ENCODE results near the gene SNX25.

The SNX25 gene

DNA sequence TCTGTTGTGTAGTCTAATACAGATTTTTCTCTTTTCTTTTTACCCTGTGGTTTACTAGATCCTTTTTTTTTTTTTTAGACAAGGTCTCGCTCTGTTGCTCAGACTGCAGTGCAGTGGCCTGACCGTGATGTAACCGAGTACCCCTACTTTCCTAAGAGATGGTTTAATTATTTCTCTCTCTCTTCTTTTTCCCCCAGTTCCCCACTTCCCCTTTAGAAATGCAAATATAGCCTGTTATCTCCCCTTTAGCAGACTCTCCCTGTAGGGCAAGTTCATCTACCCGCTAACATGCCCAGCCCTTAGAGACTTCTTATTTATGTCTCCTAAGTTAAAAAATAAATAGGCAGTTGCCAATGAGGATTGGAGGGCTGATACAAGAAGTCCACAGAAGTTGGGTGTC, 4.5 kb downstream of the SNX25 start:
- DNase-seq (ENCODE audit: low spot score): no peak
- TF ChIP-seq, protein P1, sequence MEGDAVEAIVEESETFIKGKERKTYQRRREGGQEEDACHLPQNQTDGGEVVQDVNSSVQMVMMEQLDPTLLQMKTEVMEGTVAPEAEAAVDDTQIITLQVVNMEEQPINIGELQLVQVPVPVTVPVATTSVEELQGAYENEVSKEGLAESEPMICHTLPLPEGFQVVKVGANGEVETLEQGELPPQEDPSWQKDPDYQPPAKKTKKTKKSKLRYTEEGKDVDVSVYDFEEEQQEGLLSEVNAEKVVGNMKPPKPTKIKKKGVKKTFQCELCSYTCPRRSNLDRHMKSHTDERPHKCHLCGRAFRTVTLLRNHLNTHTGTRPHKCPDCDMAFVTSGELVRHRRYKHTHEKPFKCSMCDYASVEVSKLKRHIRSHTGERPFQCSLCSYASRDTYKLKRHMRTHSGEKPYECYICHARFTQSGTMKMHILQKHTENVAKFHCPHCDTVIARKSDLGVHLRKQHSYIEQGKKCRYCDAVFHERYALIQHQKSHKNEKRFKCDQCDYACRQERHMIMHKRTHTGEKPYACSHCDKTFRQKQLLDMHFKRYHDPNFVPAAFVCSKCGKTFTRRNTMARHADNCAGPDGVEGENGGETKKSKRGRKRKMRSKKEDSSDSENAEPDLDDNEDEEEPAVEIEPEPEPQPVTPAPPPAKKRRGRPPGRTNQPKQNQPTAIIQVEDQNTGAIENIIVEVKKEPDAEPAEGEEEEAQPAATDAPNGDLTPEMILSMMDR (conservative IDR thresholded peaks at IDR 0.05; ENCODE audit: low read depth): no peak
- no peak overlapping the region for H3K27ac ChIP-seq
- ChIA-PET POLR2A (ENCODE audit: low non-redundant PET) (no interaction called here), CTCF (no interaction called here)

DNA sequence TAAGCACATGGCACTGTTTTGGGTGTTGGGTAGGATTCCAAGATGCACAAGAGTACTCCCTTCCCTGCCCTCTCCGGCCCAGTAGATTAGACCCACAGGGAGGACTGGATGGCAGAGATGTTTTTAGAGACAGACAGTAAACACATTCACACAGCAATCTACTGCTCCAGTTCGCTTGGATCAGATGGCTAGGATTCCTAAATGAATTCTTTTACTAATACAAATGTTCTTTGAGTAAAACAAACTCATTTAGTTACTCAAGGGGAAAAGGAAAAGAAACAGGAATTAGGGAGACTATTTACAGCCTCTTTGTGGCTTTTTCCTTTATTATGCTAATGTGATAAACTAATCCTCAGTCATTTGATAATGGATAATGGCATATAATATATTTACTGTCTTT, 5.9 kb downstream of the SNX25 start:
- CTCF ChIA-PET: no interaction called here
- POLR2A ChIA-PET (ENCODE audit: low non-redundant PET): no interaction called here
- TF ChIP-seq, protein P1 (conservative IDR thresholded peaks at IDR 0.05; ENCODE audit: low read depth): no peak
- no peak for DNase-seq (ENCODE audit: low spot score)
- no peak overlapping the region for H3K27ac ChIP-seq

DNA sequence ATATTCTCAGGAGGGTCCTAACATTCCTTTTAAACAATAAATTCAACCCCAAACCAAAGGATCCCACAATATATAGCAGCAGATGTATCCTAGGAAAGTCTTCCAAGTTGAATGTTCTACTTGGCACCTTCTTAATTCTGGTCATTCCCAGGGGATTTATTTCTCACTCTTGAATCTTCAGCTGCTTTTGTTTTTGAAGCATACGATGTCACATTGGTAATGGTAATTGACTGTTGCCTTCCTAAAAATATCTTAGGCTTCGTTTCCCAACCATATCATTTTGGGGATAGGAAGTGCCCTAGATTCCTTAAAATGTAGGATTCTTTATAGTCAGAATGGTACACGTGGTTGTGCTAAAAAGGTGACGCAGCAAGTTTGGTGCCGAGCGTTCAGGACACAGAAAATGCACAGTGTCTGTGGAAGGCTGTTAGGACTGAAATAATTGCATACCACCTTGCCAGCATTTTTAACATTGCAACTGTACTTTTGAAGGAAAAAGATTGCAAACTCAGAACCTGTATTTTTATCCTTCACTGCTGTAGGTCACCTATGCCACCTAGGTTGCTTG, 8.1 kb downstream of the SNX25 start:
- TF ChIP-seq, protein P1 (conservative IDR thresholded peaks at IDR 0.05; ENCODE audit: low read depth): no peak
- H3K27ac ChIP-seq: no peak overlapping the region
- CTCF ChIA-PET: no interaction called here
- POLR2A ChIA-PET (ENCODE audit: low non-redundant PET): no interaction called here
- no peak for DNase-seq (ENCODE audit: low spot score)

DNA sequence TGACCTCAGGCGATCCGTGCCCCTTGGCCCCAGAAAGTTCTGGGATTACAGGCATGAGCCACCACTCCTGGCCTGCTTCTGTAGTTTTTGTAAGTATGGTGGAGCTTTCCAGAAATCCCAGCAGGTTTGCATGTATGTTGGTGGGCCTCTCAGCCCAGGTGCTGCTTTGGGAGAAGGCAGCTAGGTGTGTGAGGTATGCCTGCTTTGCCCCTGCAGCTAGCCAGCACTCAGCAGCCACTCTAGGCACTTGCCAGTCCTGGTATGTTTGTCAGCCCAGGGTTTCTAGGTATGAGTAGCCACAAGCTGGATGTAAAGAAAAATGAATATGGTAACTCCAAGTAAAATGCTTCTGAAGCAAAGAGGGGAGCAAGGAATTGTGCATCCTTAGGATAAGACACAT, 8.9 kb downstream of the SNX25 start:
- TF ChIP-seq, protein P1 (conservative IDR thresholded peaks at IDR 0.05; ENCODE audit: low read depth): no peak
- no peak overlapping the region for H3K27ac ChIP-seq
- ChIA-PET CTCF (no interaction called here), POLR2A (ENCODE audit: low non-redundant PET) (no interaction called here)
- no peak for DNase-seq (ENCODE audit: low spot score)

DNA sequence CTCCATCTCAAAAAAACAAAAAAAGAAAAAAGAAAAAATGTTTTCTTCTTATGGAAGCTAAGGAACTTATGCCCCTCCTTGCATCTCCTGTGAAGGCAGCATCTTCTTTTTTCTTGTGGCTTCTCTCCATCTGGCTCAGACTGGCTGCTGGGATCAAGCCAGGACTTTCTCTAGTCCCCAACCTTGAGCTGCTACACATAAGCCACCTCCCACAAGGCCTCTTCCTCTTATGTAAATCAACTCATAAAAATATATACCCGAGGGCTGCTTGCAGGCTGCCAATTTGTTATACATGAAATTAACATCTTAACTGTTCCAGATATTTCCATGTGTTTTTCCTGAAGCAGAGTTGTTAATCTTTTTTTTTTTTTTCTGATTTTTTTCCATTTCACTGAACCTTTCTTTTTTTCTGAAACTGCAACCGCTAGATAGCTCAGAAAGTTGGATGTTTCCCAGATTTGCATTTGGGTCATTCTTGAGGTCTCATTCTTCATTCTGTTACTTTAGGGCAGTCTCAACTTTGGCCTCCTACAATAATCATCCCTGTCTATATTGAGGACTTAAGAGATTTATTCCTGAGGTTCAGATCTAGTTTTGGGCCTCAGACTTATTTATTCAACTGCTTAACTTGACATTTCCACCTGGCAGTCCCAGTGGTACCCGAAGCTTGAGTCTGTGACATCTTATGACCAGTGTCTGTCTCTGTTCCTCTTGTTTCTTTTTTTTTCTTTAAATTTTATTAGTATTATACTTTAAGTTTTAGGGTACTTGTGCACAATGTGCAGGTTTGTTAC, 10.3 kb downstream of the SNX25 start:
- ChIA-PET POLR2A (ENCODE audit: low non-redundant PET) (no interaction called here), CTCF (no interaction called here)
- no peak overlapping the region for H3K27ac ChIP-seq
- DNase-seq (ENCODE audit: low spot score): no peak
- TF ChIP-seq, protein P1 (conservative IDR thresholded peaks at IDR 0.05; ENCODE audit: low read depth): no peak

DNA sequence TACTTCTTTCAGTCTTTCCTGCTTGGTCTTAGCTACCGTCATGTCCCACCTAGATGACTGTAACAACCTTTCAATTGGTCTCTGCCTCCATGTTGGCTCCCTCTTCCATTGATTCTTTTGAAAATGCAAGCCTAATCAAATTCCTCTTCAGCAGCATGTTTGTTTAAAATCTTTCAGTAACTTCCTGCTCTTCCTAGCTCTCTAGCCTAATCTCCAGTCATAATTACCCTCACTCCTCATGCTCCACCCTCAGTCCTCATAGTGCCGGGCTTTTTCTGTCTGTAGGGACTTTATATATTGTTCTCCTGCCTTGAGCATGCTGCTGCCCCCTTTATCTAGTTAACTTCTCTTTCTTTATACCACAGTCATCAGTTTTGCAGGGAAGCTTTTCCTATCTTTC, 12.1 kb downstream of the SNX25 start:
- DNase-seq (ENCODE audit: low spot score): no peak
- TF ChIP-seq, protein P1 (conservative IDR thresholded peaks at IDR 0.05; ENCODE audit: low read depth): no peak
- H3K27ac ChIP-seq: no peak overlapping the region
- ChIA-PET CTCF (no interaction called here), POLR2A (ENCODE audit: low non-redundant PET) (no interaction called here)
